ENCODE measurements around the gene CDC42BPA. TPM values are rescaled to one million over a fixed set of nuclear protein-coding genes. Genes with fewer than 3 reads are reported as not detected.

CDC42BPA gene
- total RNA-seq, 2 donors from 2014 or later, result 30.0 to 34.3 TPM

DNA sequence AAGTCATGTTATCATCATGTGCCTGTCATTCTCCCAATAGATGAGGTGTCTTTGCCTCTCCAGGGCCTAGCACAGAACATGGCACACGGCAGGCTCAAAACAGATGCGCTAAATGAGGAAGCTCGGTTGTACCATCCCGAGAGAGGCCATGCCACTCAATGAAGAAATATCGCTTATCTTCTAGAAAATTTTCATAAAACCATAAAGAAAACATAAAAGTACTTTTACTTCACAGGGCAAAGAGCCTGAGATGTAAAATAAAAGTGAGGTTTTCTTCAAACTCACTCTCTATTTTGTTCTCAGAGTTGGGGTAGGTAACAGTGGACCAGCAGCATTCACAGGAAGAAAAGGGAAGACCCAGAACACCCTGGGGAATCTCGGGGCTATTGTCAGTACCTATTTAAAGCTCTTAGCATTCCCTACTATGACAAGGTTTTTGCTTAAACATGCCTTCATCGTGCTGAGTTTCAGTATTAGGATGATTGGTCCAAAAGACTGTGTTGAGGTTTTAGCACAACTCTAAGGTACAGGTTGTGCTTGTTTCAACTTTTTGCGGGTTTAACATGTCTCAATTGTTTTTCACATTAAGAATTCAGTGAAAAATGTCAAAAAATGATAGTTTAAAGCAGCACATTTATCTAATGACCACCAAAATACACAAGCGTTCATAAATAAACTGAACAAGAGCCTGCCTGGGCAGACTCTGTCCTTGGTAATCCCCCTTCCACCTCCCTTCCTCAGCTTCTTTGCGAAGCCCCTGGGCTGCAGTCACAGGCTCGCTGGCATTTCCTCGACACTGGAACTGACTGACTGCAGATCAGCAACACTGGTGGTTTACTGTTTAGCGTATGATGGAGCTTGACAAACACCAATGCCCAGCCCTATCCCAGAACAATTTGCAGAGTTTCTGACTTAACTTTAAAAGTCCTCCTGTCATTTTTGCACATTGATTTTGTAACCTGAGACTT is 322.6 kb downstream of the CDC42BPA start:
- no peak overlapping the region for H3K27ac ChIP-seq (ENCODE audit: low read depth, low read length)

DNA sequence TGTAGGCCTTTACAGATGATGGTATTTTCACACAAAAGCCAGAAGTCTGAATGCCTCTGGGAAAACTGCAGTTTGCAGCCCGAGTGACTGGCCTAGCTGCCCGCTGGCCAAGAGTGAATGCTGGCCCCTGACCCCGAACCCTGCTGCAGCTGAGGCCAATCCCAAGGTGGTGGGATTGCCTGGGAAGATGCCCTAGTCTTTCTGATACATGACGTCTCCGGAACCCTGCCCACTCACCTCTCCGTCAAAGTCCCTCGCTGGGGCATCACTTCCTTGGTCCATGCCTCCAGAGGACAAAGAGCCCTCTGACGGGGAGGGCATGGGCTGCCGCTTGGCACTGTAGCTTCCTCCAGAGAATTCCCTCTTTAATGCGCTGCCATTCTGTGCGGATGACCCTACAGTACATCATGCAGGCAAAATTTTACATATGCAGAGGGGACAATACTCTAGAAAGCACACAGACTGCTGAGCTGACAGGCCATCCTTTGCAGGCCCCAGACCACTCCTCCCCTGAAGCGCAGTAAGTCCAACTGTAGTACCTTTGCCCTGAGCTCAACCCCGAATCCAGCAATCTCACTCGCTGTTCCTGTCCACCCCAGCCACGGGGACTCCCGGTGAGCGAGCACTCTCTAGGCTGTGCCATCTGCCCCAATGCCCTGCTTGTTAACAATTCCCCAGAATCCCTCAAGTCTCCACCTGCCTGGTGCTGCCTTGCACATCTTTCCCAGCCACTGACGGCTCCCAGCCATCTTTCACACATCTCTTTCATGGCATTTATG is 323.5 kb downstream of the CDC42BPA start:
- 89 to 94% methylated on average over 12 to 18 of the region's 18 CpGs for WGBS, 2 experiments (ENCODE audit: insufficient coverage in 1 of 2, insufficient read length in 1 of 2)
- H3K27ac Mint-ChIP-seq, result no peak overlapping the region
- no peak overlapping the region for H3K9ac ChIP-seq (ENCODE audit: extremely low read depth, low read length, poor library complexity, severe bottlenecking)

More for the DNA sequence above, 322.6 kb downstream of the CDC42BPA start:
- Histone ChIP-seq H3K9ac (ENCODE audit: extremely low read depth, low read length, poor library complexity, severe bottlenecking) (no peak overlapping the region), H3K9me3 (ENCODE audit: control insufficient read depth, low read length) (no peaks in the 10 kb centered on the region), H3K4me1 (ENCODE audit: control insufficient read depth, insufficient read depth, low read length) (peaks cover 7% of the 10 kb centered on the region), H3K36me3 (ENCODE audit: control insufficient read depth, insufficient read depth, low read length) (no peaks in the 10 kb centered on the region), H3K27me3 (ENCODE audit: control insufficient read depth, insufficient read depth, low read length, poor library complexity, severe bottlenecking) (no peaks in the 10 kb centered on the region), H3K4me3 (ENCODE audit: low read length) (no peak overlapping the region)
- H3K36me3 Mint-ChIP-seq (ENCODE audit: low read depth), result peaks cover 28% of the 10 kb centered on the region
- TF ChIP-seq, protein P1, sequence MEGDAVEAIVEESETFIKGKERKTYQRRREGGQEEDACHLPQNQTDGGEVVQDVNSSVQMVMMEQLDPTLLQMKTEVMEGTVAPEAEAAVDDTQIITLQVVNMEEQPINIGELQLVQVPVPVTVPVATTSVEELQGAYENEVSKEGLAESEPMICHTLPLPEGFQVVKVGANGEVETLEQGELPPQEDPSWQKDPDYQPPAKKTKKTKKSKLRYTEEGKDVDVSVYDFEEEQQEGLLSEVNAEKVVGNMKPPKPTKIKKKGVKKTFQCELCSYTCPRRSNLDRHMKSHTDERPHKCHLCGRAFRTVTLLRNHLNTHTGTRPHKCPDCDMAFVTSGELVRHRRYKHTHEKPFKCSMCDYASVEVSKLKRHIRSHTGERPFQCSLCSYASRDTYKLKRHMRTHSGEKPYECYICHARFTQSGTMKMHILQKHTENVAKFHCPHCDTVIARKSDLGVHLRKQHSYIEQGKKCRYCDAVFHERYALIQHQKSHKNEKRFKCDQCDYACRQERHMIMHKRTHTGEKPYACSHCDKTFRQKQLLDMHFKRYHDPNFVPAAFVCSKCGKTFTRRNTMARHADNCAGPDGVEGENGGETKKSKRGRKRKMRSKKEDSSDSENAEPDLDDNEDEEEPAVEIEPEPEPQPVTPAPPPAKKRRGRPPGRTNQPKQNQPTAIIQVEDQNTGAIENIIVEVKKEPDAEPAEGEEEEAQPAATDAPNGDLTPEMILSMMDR (conservative IDR thresholded peaks at IDR 0.05), result no peak
- peaks cover 12% of the 10 kb centered on the region for H3K4me1 Mint-ChIP-seq
- DNase-seq, result no peak
- WGBS, 2 experiments (ENCODE audit: insufficient coverage in 1 of 2, insufficient read length in 1 of 2), result 87 to 89% methylated on average over 6 to 13 of the region's 13 CpGs
- no peak overlapping the region for H3K4me3 Mint-ChIP-seq
- no peak overlapping the region for H3K27ac Mint-ChIP-seq
- H3K9me3 Mint-ChIP-seq, result peaks cover 2% of the 10 kb centered on the region
- no peaks in the 10 kb centered on the region for H3K27me3 Mint-ChIP-seq (ENCODE audit: insufficient read depth)

More for the DNA sequence above, 323.5 kb downstream of the CDC42BPA start:
- TF ChIP-seq, protein P1 (conservative IDR thresholded peaks at IDR 0.05), result no peak
- peaks cover 21% of the 10 kb centered on the region for H3K36me3 Mint-ChIP-seq (ENCODE audit: low read depth)
- peaks cover 12% of the 10 kb centered on the region for H3K4me1 Mint-ChIP-seq
- H3K36me3 ChIP-seq (ENCODE audit: control insufficient read depth, insufficient read depth, low read length), result no peaks in the 10 kb centered on the region
- H3K4me1 ChIP-seq (ENCODE audit: control insufficient read depth, insufficient read depth, low read length), result peaks cover 7% of the 10 kb centered on the region
- H3K27me3 ChIP-seq (ENCODE audit: control insufficient read depth, insufficient read depth, low read length, poor library complexity, severe bottlenecking), result no peaks in the 10 kb centered on the region
- H3K27me3 Mint-ChIP-seq (ENCODE audit: insufficient read depth), result no peaks in the 10 kb centered on the region
- H3K9me3 ChIP-seq (ENCODE audit: control insufficient read depth, low read length), result no peaks in the 10 kb centered on the region
- no peak overlapping the region for H3K4me3 Mint-ChIP-seq
- DNase-seq, result no peak
- H3K4me3 ChIP-seq (ENCODE audit: low read length), result no peak overlapping the region
- H3K27ac ChIP-seq (ENCODE audit: low read depth, low read length), result peak overlapping the region; percentile 68
- H3K9me3 Mint-ChIP-seq, result peaks cover 2% of the 10 kb centered on the region
